ENCODE data around the gene PBX1. TPM values are rescaled to one million over a fixed set of nuclear protein-coding genes. Genes with fewer than 3 reads are reported as not detected.

The PBX1 gene
- total RNA-seq, 1 donor from 2014 or later: 257 TPM

- H3K4me3 Mint-ChIP-seq: peak overlapping the region; percentile 26
- no peaks in the 10 kb centered on the region for H3K9me3 Mint-ChIP-seq
- no peak overlapping the region for H3K27ac Mint-ChIP-seq
- no peaks in the 10 kb centered on the region for H3K27me3 Mint-ChIP-seq
- peaks cover 66% of the 10 kb centered on the region for H3K36me3 Mint-ChIP-seq
- no peak for TF ChIP-seq CTCF (conservative IDR thresholded peaks at IDR 0.05)
- no peak for DNase-seq (ENCODE audit: extremely low spot score, unreplicated experiment)
- H3K4me1 Mint-ChIP-seq (ENCODE audit: unreplicated experiment): peaks cover 72% of the 10 kb centered on the region
Measured at GRCh38 chr1:164581762-164582161, 22.8 kb downstream of the PBX1 start.

DNA sequence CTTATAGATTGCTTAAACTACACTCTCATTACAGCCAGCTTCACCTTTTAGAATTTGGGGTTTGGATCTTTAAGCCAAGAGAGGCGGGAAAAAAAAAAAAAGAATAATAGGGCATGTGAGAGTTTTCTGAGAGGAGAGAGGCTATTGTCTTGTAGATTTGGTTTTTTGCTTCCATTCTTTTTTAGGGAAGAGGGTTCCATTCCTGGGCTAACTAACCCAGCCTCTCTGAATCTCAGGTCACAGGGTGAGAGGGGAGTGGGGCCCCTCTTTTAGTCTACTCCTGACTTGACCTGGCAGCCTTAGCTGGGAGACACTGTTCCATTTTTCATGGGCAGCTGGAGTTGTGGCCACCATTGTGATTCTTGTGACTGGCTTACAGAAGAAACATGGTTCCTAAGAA lies 24.2 kb downstream of the PBX1 start:
- no peaks in the 10 kb centered on the region for H3K27me3 Mint-ChIP-seq
- no peak overlapping the region for H3K27ac Mint-ChIP-seq
- TF ChIP-seq CTCF (conservative IDR thresholded peaks at IDR 0.05): no peak
- no peak for DNase-seq (ENCODE audit: extremely low spot score, unreplicated experiment)
- peaks cover 72% of the 10 kb centered on the region for H3K4me1 Mint-ChIP-seq (ENCODE audit: unreplicated experiment)
- H3K36me3 Mint-ChIP-seq: peaks cover 61% of the 10 kb centered on the region
- H3K4me3 Mint-ChIP-seq: no peak overlapping the region
- no peaks in the 10 kb centered on the region for H3K9me3 Mint-ChIP-seq

DNA sequence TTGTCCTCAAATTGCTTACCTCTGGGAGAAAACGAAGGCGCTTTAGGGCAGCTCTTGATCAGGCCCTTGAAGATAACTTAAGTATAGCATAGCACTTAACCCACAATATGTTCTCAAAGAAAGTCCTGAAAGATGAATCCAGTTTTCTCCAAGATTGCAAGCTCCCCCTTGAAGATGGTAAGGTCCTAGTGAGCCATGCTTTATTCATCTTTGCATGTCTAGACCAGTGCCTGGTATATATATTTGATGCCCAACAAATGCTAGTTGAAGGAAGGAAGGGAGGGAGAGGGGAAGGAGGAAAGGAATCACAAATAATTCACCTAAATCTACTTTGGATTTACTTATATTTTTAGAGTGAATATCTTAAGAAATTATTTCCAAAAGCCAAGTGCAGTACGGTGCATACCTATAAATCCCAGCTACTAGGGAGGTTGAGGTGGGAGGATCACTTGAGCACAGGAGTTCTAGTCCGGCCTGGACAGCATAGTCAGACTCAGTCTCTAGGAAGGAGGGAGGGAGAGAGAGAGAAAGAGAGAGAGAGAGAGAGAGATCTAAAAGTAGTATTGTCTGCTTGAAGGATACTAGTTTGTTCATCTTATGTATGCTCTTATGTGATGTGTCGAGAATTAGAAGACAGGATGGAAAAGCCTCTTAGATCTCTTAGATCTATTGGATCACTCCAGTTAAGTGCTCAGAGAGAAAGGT lies 25.0 kb downstream of the PBX1 start:
- Mint-ChIP-seq H3K27ac (peak overlapping the region; percentile 83), H3K4me1 (ENCODE audit: unreplicated experiment) (peaks cover 70% of the 10 kb centered on the region), H3K36me3 (peaks cover 53% of the 10 kb centered on the region), H3K4me3 (peak overlapping the region; percentile 65), H3K27me3 (no peaks in the 10 kb centered on the region), H3K9me3 (no peaks in the 10 kb centered on the region)
- DNase-seq (ENCODE audit: extremely low spot score, unreplicated experiment): no peak
- TF ChIP-seq CTCF (conservative IDR thresholded peaks at IDR 0.05): no peak

GRCh38 chr1:164586591-164586990 lies 27.6 kb downstream of the PBX1 start:
- Mint-ChIP-seq H3K4me3 (peak overlapping the region; percentile 85), H3K9me3 (no peaks in the 10 kb centered on the region), H3K27me3 (no peaks in the 10 kb centered on the region), H3K4me1 (ENCODE audit: unreplicated experiment) (peaks cover 81% of the 10 kb centered on the region), H3K36me3 (peaks cover 51% of the 10 kb centered on the region), H3K27ac (peak overlapping the region; percentile 86)
- DNase-seq (ENCODE audit: extremely low spot score, unreplicated experiment): no peak
- TF ChIP-seq CTCF (conservative IDR thresholded peaks at IDR 0.05): no peak

DNA sequence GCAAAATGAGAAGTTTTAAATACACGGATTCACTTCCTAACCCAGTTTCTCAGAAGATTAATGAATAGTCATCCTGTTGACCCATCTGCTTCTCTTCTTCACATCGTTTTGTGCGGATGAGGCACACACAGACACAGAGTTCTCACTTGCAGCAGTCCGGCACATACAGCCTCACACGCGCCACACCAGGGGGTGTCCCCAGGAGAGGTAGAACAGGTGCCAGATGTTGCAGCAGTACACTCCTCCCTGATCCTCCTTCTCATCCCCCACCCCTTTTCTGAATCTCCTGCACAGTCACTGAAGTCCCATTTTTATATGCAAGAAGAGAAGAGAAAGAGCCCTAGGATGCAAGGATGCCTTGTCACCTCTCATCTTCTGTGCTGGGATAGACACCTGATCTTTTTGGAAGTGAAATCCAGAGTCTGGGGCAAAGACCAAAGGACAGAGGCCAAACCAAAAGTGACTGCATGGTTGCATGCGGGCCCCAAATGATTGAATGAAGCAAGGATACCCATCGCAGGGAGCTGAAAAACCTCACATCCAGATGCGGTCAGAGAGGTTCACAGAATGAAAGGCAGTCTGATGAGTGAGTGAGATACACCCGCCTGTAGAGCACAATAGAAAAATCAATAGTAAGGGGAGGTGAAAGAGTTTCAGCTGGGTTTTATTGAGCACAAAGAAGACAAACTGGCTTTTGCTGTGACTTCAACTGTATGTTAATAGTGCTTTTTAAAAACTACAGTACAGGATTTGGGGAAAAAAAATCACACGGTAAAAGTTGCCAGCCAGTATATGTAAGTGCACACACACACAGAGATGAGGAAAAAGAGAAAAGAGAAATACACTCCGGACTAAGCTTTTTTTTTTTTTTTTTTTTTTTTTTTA lies 28.9 kb downstream of the PBX1 start:
- DNase-seq (ENCODE audit: extremely low spot score, unreplicated experiment): no peak

More for the DNA sequence above, 28.9 kb downstream of the PBX1 start:
- TF ChIP-seq CTCF (conservative IDR thresholded peaks at IDR 0.05): no peak
- Mint-ChIP-seq H3K27me3 (no peaks in the 10 kb centered on the region), H3K36me3 (peaks cover 49% of the 10 kb centered on the region), H3K27ac (peak overlapping the region; percentile 86), H3K4me3 (peak overlapping the region; percentile 85), H3K9me3 (no peaks in the 10 kb centered on the region), H3K4me1 (ENCODE audit: unreplicated experiment) (peaks cover 87% of the 10 kb centered on the region)
